Measurements from ENCODE around the gene GLOD4. TPM values are rescaled to one million over a fixed set of nuclear protein-coding genes. Genes with fewer than 3 reads are reported as not detected.

Gene GLOD4
- total and polyA plus RNA-seq, 7 experiments from 2014 or later, result 60.1 to 102 (median 78.9) TPM

DNA sequence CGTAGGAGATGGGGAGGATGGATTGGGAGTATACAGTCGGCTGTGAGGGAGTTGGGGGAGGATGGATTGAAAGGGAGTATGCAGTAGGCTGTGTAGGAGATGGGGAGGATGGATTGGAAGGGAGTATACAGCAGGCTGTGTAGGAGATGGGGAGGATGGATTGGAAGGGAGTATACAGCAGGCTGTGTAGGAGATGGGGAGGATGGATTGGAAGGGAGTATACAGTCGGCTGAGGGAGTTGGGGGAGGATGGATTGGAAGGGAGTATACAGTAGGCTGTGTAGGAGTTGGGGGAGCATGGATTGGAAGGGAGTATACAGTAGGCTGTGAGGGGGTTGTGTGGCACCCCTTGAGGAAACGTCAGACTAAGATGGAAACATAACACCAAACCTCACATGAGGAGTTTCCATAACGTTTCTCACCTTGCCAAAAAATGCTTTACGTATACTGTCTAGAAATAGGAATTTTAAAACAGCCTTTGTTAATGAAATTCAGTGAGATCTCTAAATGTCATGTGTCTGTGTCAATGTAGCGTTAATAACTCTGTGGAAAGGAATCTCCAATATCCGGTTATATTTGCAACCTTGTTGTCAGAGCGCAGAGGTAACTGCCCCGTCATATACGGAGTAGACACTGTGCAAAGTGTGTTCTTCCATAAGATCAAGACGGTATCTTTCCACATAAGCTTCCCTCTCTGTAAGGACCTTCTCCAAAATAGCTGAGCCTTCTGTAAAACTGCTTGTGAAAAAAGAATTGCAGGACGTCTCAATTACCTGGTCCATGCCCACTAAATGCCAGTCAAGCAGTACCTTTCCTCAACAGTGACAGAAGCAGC is 61.2 kb downstream of the GLOD4 start:
- H3K9me3 ChIP-seq (ENCODE audit: control insufficient read depth in 2 of 3, low read length in 3 of 3), result no peaks in the 10 kb centered on the region
- ChIA-PET CTCF (no interaction called here), POLR2A (no interaction called here)
- no peak overlapping the region for H3K4me3 ChIP-seq (ENCODE audit: low read length)
- intact Hi-C loops (cut with micrococcal nuclease), result no loop called here
- DNase-seq (no peak), ATAC-seq (no peak)
- Mint-ChIP-seq H3K4me1 (peaks cover 0 to 10% (median 6%) of the 10 kb centered on the region in 7 donors), H3K27ac (peak overlapping the region in 1 of 9 donors; percentile 3), H3K36me3 (peaks cover 0 to 4% (median 0%) of the 10 kb centered on the region in 5 donors), H3K9me3 (peaks cover 0 to 3% (median 0%) of the 10 kb centered on the region in 11 donors), H3K27me3 (peaks cover 0 to 2% (median 0%) of the 10 kb centered on the region in 5 donors), H3K4me3 (no peak overlapping the region)
- no peaks in the 10 kb centered on the region for H3K4me1 ChIP-seq (ENCODE audit: control insufficient read depth in 2 of 2, insufficient read depth in 2 of 2, low read length in 2 of 2)
- H3K27me3 ChIP-seq (ENCODE audit: control insufficient read depth in 2 of 2, insufficient read depth in 2 of 2, low read length in 2 of 2), result no peaks in the 10 kb centered on the region
- no peak overlapping the region for H3K27ac ChIP-seq (ENCODE audit: low read depth, low read length)
- H3K36me3 ChIP-seq (ENCODE audit: control insufficient read depth in 2 of 3, insufficient read depth in 3 of 3, low read length in 3 of 3), result no peaks in the 10 kb centered on the region

DNA sequence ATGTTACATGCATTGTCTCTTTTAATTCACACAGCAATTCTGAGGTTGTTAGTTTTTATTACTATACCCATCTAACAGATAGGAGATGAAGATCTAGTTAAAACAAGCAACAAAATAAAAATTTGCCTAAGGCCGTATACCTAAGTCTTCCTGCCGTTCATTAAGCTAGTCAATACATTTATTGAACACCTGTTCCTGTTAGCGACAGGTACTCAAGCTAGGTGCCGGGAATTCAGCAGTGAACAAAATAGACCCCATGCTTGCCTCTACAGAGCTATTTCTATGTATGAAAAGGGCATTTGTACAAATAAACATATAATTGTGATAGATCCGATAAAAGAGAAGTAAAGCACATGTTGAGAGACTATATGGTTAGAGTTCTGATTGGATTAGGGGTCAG is 64.0 kb downstream of the GLOD4 start:
- H3K27ac ChIP-seq (ENCODE audit: low read depth, low read length), result no peak overlapping the region
- no peak for DNase-seq
- intact Hi-C loops (cut with micrococcal nuclease), result no loop called here
- no peak overlapping the region for H3K4me3 ChIP-seq (ENCODE audit: low read length)
- H3K9me3 ChIP-seq (ENCODE audit: control insufficient read depth in 2 of 3, low read length in 3 of 3), result no peaks in the 10 kb centered on the region
- no peaks in the 10 kb centered on the region for H3K27me3 ChIP-seq (ENCODE audit: control insufficient read depth in 2 of 2, insufficient read depth in 2 of 2, low read length in 2 of 2)
- ChIA-PET POLR2A (no interaction called here), CTCF (interaction anchor here (0.8 kb wide), 1 partner anchor 17 kb away, joined by 5 read pairs; no protein-coding TSS in a partner anchor)
- Mint-ChIP-seq H3K27me3 (peaks cover 0 to 2% (median 0%) of the 10 kb centered on the region in 5 donors), H3K27ac (no peak overlapping the region), H3K9me3 (no peaks in the 10 kb centered on the region), H3K36me3 (peaks cover 0 to 4% (median 0%) of the 10 kb centered on the region in 5 donors), H3K4me3 (no peak overlapping the region), H3K4me1 (peaks cover 10 to 26% (median 19%) of the 10 kb centered on the region in 7 donors)
- H3K4me1 ChIP-seq (ENCODE audit: control insufficient read depth in 2 of 2, insufficient read depth in 2 of 2, low read length in 2 of 2), result peaks cover 10 to 12% of the 10 kb centered on the region in 2 donors
- no peak for ATAC-seq
- peaks cover 0 to 8% (median 0%) of the 10 kb centered on the region in 3 experiments for H3K36me3 ChIP-seq (ENCODE audit: control insufficient read depth in 2 of 3, insufficient read depth in 3 of 3, low read length in 3 of 3)

Other genes starting within 250 kb of the GLOD4 start
- gene VPS53, start 67.4 kb downstream of the GLOD4 start, total RNA-seq, result 10 to 100 TPM; 78.9 to 98.8 (median 81.2) TPM
- gene VPS53, start 67.4 kb downstream of the GLOD4 start, polyA plus RNA-seq, result 10 to 100 TPM; 10.2 to 12.1 TPM
- 10 to 100 TPM in 1 of 5 experiments, 1 to 10 TPM in 2, under 1 TPM in 2; 0.54 to 21.5 (median 1.2) TPM for gene TLCD3A, start 49.7 kb downstream of the GLOD4 start, total RNA-seq
- gene TLCD3A, start 49.7 kb downstream of the GLOD4 start, polyA plus RNA-seq, result under 1 TPM in 1 of 2 donors, not detected in 1; 0.36 TPM
- 10 to 100 TPM; 15.5 to 35.0 (median 28.9) TPM for gene GEMIN4, start 30.0 kb downstream of the GLOD4 start, total RNA-seq
- 10 to 100 TPM; 24.4 to 49.3 TPM for gene GEMIN4, start 30.0 kb downstream of the GLOD4 start, polyA plus RNA-seq
- 10 to 100 TPM; 19.3 to 47.1 (median 25.9) TPM for gene MRM3, start 73 bp upstream of the GLOD4 start, total RNA-seq
- 10 to 100 TPM; 24.4 to 32.5 TPM for gene MRM3, start 73 bp upstream of the GLOD4 start, polyA plus RNA-seq
- under 1 TPM in 4 of 5 experiments, not detected in 1; 0.10 to 0.84 (median 0.36) TPM for gene NXN, start 197.5 kb upstream of the GLOD4 start, total RNA-seq
- gene NXN, start 197.5 kb upstream of the GLOD4 start, polyA plus RNA-seq, result under 1 TPM in 1 of 2 donors, not detected in 1; 0.22 TPM
- 10 to 100 TPM in 3 of 5 experiments, 1 to 10 TPM in 2; 8.3 to 13.5 (median 11.3) TPM for gene TIMM22, start 214.8 kb upstream of the GLOD4 start, total RNA-seq
- gene TIMM22, start 214.8 kb upstream of the GLOD4 start, polyA plus RNA-seq, result 10 to 100 TPM; 24.9 to 27.9 TPM